ENCODE measurements around the gene PGP. TPM values are rescaled to one million over a fixed set of nuclear protein-coding genes. Genes with fewer than 3 reads are reported as not detected.

The PGP gene
- total RNA-seq, 1 experiment from 2014 or later, result 45.0 TPM

GRCh38 chr16:2256531-2257140, 42.0 kb upstream of the PGP start:
- no peaks in the 10 kb centered on the region for H3K9me3 Mint-ChIP-seq (ENCODE audit: low read depth, unreplicated experiment)
- no peaks in the 10 kb centered on the region for H3K27me3 Mint-ChIP-seq (ENCODE audit: unreplicated experiment)
- H3K36me3 Mint-ChIP-seq (ENCODE audit: insufficient read depth, unreplicated experiment), result peaks cover 93% of the 10 kb centered on the region
- intact Hi-C loops (cut with micrococcal nuclease; ENCODE audit: unreplicated experiment), result no loop called here
- peak overlapping the region; percentile 80 for H3K27ac Mint-ChIP-seq (ENCODE audit: unreplicated experiment)
- no peak for TF ChIP-seq CTCF (IDR thresholded peaks at IDR 0.05; ENCODE audit: unreplicated experiment)
- BruUV-seq (replicated peaks), result no TSS peak
- peaks cover 20% of the 10 kb centered on the region for H3K4me1 Mint-ChIP-seq (ENCODE audit: low read depth, unreplicated experiment)
- CTCF ChIA-PET, result no interaction called here
- no peak overlapping the region for H3K4me3 Mint-ChIP-seq (ENCODE audit: low read depth, unreplicated experiment)
- DNase-seq, result no peak

- no peak for TF ChIP-seq CTCF (IDR thresholded peaks at IDR 0.05; ENCODE audit: unreplicated experiment)
- Mint-ChIP-seq H3K36me3 (ENCODE audit: insufficient read depth, unreplicated experiment) (peaks cover 96% of the 10 kb centered on the region), H3K4me3 (ENCODE audit: low read depth, unreplicated experiment) (no peak overlapping the region), H3K9me3 (ENCODE audit: low read depth, unreplicated experiment) (no peaks in the 10 kb centered on the region), H3K27me3 (ENCODE audit: unreplicated experiment) (no peaks in the 10 kb centered on the region), H3K27ac (ENCODE audit: unreplicated experiment) (peak overlapping the region; percentile 88), H3K4me1 (ENCODE audit: low read depth, unreplicated experiment) (peaks cover 20% of the 10 kb centered on the region)
- DNase-seq, result no peak
- CTCF ChIA-PET, result interaction anchor here (2.8 kb wide), 1 partner anchor 38 kb away, joined by 15 read pairs; the partner anchor contains the start of gene PGP
- intact Hi-C loops (cut with micrococcal nuclease; ENCODE audit: unreplicated experiment), result no loop called here
- no TSS peak for BruUV-seq (replicated peaks)
These were observed 38.7 kb upstream of the PGP start for GRCh38 chr16:2253293-2253692.

- peaks cover 20% of the 10 kb centered on the region for H3K4me1 Mint-ChIP-seq (ENCODE audit: low read depth, unreplicated experiment)
- H3K9me3 Mint-ChIP-seq (ENCODE audit: low read depth, unreplicated experiment), result no peaks in the 10 kb centered on the region
- H3K4me3 Mint-ChIP-seq (ENCODE audit: low read depth, unreplicated experiment), result no peak overlapping the region
- peaks cover 95% of the 10 kb centered on the region for H3K36me3 Mint-ChIP-seq (ENCODE audit: insufficient read depth, unreplicated experiment)
- no peak for TF ChIP-seq CTCF (IDR thresholded peaks at IDR 0.05; ENCODE audit: unreplicated experiment)
- DNase-seq, result no peak
- intact Hi-C loops (cut with micrococcal nuclease; ENCODE audit: unreplicated experiment), result no loop called here
- peak overlapping the region; percentile 88 for H3K27ac Mint-ChIP-seq (ENCODE audit: unreplicated experiment)
- BruUV-seq (replicated peaks), result no TSS peak
- CTCF ChIA-PET, result interaction anchor here (0.6 to 2.8 kb wide), 5 partner anchors 38 to 776 kb away, joined by 5 to 27 read pairs (median 8); partner anchors contain the start of genes PGP and TRAF7
- H3K27me3 Mint-ChIP-seq (ENCODE audit: unreplicated experiment), result no peaks in the 10 kb centered on the region
These were observed 38.1 kb upstream of the PGP start for GRCh38 chr16:2252806-2253148.

- H3K27me3 Mint-ChIP-seq (ENCODE audit: unreplicated experiment), result no peaks in the 10 kb centered on the region
- intact Hi-C loops (cut with micrococcal nuclease; ENCODE audit: unreplicated experiment), result no loop called here
- H3K9me3 Mint-ChIP-seq (ENCODE audit: low read depth, unreplicated experiment), result no peaks in the 10 kb centered on the region
- TF ChIP-seq CTCF (IDR thresholded peaks at IDR 0.05; ENCODE audit: unreplicated experiment), result peak; percentile 73
- no TSS peak for BruUV-seq (replicated peaks)
- DNase-seq, result peak; percentile 99
- CTCF ChIA-PET, result interaction anchor here (1.0 to 2.8 kb wide), 7 partner anchors 25 to 250 kb away, joined by 3 to 27 read pairs (median 8); partner anchors contain the start of genes PGP and TRAF7
- peaks cover 83% of the 10 kb centered on the region for H3K36me3 Mint-ChIP-seq (ENCODE audit: insufficient read depth, unreplicated experiment)
- peak within 1 kb of the TSS; percentile 91 for H3K27ac Mint-ChIP-seq (ENCODE audit: unreplicated experiment)
- peaks cover 20% of the 10 kb centered on the region for H3K4me1 Mint-ChIP-seq (ENCODE audit: low read depth, unreplicated experiment)
- peak within 1 kb of the TSS; percentile 88 for H3K4me3 Mint-ChIP-seq (ENCODE audit: low read depth, unreplicated experiment)
These were observed 36.9 kb upstream of the PGP start, which contains the start of gene ECI1 for GRCh38 chr16:2251296-2252111. TSS of gene ECI1 (minus strand) at chr16:2251587. CDS start at chr16:2251566, 21 bp downstream.

Data from Calu3 (cell line).